ENCODE results near the gene IDH2.

GRCh38 chr15:90036343-90036742 lies 65.9 kb downstream of the IDH2 start:
- TF ChIP-seq, protein P1, sequence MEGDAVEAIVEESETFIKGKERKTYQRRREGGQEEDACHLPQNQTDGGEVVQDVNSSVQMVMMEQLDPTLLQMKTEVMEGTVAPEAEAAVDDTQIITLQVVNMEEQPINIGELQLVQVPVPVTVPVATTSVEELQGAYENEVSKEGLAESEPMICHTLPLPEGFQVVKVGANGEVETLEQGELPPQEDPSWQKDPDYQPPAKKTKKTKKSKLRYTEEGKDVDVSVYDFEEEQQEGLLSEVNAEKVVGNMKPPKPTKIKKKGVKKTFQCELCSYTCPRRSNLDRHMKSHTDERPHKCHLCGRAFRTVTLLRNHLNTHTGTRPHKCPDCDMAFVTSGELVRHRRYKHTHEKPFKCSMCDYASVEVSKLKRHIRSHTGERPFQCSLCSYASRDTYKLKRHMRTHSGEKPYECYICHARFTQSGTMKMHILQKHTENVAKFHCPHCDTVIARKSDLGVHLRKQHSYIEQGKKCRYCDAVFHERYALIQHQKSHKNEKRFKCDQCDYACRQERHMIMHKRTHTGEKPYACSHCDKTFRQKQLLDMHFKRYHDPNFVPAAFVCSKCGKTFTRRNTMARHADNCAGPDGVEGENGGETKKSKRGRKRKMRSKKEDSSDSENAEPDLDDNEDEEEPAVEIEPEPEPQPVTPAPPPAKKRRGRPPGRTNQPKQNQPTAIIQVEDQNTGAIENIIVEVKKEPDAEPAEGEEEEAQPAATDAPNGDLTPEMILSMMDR (IDR thresholded peaks at IDR 0.05): no peak
- TF ChIP-seq POLR2A (IDR thresholded peaks at IDR 0.05): no peak

Data from breast epithelium (tissue), 3 donors.